Left renal pelvis (tissue), 4 donors: ENCODE data around the gene FOXO1. TPM values are rescaled to one million over a fixed set of nuclear protein-coding genes. Genes with fewer than 3 reads are reported as not detected.

ENCODE experiments used
- DNase-seq, 4 donors: peaks; one replicate each; pipeline ENCODE4 v3.0.0-alpha.2; 2013; ENCODE audit warnings: low read depth in 4 of 4, low spot score in 3 of 4
- polyA plus RNA-seq, 4 donors: library from polyadenylated mRNA; unstranded; fragments of 120-200 nt; gene quantifications; one replicate each; pipeline ENCODE4 v1.2.1, GENCODE V29; 2013; ENCODE audit not compliant: insufficient read length in 4 of 4

FOXO1 gene
- polyA plus RNA-seq, 4 donors = 11.7 to 21.0 (median 16.3) TPM

GRCh38 chr13:40552895-40553294 is 113.5 kb downstream of the FOXO1 start:
- no peak for DNase-seq

DNA sequence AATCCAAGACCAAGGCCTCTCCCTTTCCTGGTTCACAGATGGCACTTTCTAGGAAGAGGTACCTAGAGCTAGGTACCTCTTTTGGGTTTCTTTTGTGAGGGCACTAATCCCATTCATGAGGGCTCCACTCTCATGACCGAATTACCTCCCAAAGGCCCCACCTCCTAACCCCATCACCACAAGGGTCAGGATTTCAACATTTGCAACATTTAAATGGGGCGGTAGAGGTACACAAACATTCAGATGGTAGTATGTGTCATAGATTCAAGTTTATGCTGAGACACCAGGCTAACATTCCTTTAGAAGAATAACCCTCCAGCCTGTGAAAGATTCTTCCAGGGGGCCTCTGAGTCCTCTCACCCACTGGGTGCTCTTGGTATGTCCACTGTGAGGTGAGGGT is 116.3 kb downstream of the FOXO1 start:
- DNase-seq = no peak

- no peak for DNase-seq
Measured at GRCh38 chr13:40549500-40550094, 116.8 kb downstream of the FOXO1 start.

DNA sequence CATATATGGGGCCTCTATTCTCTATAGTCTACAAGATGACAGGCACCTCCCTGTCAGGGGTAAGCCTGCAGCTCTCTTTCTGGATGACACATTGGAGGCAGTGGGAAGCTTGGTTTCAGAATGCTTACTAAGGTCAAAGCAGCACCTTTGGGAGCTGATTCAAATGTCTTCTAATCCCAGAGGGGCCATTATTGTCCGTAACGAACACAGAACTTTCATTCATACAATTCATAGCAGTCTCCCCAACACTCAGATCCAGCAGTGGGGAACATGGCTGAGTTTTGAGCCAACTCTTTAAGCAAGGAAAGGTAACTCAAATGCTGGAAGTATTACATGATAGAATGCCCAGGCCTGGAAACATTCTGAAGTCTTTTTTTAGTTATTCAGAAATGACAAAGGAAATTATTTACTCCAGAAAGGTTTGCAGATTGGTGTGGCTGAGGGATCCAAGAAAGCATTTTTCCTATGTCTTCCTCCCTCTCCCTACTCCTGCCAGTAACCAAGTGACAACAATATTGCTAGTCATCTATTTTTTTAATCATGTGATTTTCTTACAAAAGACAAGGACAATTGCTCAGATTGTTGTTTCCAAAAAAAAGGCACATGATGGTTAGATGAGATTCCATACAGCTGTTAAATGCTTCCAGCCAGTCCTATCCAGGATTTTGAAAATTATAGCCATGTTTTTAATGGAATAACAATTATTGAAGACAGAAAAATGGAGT is 118.7 kb downstream of the FOXO1 start:
- no peak for DNase-seq

DNA sequence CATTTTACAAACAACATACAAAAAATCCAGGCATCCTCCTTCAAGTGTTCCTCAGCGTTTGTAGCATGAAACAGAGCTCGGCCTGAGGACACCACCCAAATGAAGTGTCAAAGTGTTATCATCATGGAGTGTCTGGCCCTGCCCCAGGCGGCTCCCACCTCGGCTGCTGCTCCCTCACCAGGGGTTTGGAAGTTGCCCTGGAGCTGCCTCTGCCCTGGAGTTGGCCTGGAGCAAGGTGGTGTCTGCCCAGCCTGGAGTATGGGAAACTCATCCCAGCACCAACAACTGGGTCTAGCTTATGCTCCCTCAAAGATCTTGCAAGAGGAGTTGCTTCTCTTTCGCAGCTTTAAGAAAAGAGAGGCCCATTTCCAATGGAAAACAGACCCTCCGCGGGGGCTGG is 120.4 kb downstream of the FOXO1 start:
- DNase-seq = no peak

GRCh38 chr13:40540328-40541044 is 126.0 kb downstream of the FOXO1 start:
- no peak for DNase-seq

DNA sequence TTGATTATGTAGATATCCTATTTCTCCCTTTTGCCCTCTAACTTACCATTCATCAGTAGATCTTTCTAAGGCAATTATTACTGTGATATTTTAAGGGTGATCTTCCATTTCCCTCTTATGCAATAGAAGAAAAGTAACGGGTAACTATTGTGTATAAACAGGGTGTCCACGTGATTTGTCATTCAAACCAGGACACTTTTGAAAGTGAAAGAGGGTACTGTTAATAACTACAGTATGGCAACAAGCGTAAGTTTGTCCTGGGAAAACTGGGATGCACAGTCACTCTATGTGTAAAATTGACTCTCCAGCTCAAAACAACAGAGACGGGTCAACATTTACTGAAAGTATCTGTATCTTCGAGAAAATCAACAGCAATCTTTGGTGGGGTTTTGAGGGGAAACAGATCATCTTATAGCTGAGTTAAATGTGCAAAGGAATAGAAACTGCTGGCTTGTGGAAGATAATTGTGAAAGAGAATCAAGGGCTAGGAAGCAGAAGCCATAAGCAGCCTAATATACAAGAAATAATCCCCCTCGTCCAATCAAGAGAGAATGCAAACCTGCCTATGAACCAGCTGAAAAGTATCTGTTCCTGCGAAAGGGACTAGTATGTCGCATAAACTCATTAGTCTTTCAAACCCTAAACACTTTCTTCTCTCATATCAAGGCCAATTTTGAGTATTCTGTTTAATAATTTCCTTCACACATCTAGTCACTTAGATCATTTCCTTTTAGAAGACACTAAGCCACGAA is 126.7 kb downstream of the FOXO1 start:
- DNase-seq = no peak

DNA sequence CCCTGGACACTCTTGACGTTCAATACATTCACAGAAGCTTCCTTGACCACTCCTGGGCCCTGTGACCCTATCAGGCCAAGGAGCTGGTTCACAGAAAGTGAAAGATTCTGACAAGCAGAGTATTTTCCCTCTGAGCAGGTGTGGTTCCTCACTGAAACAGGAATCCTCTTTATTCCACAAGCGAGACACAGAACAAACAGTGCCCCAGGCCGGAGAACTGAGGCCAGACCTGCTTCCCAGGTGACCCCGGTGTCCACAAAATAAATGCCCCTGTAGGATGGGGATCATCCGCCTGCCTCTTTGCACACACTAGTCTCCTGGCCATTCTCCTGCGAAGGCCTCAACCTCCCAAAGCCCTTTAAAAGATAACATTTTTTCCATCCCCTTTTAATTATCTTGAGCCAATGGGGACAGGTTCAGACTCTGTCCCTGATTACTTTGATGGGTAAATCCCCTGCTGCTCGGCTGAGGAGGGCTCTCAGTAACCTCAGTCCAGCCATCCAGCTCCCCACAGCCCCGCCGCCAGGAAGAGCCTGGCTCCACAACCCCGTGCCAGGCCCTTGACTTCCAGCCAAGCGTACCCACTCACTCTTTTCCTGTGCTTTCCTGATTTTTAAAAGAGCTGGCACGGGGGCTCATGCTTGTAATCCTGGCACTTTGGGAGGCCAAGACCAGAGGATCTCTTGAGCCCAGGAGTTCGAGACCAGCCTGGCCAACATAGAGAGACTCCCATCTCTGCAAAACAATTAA is 129.1 kb downstream of the FOXO1 start:
- DNase-seq = no peak

GRCh38 chr13:40536443-40537113 is 129.9 kb downstream of the FOXO1 start:
- no peak for DNase-seq

DNA sequence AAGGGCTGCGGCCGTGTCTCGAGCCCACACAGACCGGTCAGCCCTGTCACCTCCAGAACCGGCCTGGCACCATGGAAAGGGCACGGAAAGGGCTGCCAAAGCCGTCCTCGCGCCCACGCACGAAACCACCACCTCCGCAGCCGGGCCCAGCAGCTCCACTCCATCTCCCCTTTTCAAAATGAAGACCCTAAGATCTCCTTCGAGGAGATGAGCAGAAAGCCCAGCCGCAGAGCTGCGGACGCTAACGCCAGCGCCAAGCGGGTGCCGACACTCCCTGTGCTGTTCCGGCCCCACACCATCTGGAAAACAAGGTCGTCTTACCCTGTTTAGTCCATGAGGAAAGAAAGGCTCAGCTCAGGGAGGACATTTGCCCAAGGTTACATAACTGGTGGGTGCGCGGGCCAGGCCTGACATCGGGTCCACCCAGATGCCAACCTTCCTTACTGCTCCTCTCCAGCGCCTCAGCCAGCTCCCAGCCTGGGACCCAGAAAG is 131.1 kb downstream of the FOXO1 start:
- no peak for DNase-seq

- DNase-seq = no peak
Measured at GRCh38 chr13:40534456-40534855, 132.0 kb downstream of the FOXO1 start.

DNA sequence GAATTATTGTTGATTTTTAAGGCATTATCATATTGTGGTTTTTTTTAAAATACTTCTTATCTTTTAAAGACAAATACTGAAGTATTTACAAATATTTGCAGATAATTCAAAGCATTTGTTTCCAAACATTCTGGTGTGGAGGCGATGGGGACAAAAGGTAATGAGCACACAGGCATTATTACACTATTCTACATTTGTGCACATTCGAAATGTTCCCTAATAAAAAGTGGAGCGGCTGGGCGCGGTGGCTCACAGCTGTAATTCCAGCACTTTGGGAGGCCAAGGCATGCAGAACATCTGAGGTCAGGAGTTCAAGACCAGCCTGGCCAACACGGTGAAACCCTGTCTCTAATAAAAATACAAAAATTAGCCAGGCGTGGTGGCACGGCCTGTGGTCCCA is 133.4 kb downstream of the FOXO1 start:
- DNase-seq = no peak

DNA sequence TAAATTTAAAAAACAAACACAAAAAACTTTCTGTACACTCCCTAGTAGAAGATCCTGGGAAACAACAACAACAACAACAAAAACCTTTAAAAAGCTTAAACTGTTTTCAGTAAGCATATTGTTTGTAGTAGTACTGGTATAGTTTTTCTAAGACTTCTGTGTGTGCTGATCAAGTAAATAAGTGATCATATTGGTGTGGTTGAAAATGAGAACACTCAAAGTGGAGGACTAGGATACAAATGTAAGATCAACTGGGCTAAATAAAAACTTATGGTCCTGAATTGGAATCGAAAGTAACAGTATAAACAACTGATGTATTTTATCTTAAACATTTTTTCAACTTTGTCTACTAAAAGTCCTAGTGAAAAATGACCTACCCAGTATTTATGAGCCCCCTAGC is 135.5 kb downstream of the FOXO1 start:
- DNase-seq = no peak

GRCh38 chr13:40528881-40529280 is 137.6 kb downstream of the FOXO1 start:
- DNase-seq = no peak

DNA sequence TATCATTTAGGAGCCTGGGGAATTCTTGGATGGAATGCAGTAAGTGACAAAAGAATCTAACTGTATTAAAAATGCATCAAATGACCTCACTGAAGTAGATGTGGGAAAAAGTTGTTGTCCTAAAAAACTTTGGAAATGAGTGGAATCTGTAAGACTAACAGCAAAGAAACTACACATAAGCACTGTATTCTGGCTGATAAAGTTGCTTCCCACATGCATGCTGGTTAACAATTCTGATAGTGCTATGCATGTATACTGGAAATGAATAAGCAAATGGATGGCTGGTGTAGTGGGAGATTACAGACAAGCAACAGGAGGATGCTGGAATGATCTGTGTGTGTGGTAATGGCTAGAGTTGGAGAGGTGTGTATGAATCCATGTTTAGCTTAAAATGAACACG is 138.5 kb downstream of the FOXO1 start:
- no peak for DNase-seq

GRCh38 chr13:40522282-40522681 is 144.2 kb downstream of the FOXO1 start:
- DNase-seq = no peak

GRCh38 chr13:40520916-40521315 is 145.5 kb downstream of the FOXO1 start:
- DNase-seq = no peak

DNA sequence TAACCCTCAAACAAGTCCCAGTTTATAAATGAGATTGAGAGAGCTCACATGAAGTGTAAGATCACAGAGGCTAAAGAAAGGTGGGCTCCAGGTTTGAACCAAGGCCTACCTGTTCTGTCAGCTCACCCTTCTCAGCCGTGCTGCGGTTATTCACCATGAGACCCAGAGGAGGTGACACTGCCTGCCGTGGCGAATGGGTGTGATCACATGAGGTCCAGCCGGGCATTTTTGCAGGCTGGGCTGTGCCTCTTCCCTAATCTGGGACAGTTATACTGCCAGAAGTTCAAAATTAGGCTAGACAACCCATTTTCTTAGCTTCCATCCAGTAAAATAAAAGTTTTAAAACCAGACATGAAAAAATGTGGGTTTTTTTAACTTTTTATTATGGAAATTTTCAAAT is 146.8 kb downstream of the FOXO1 start:
- DNase-seq = no peak

- no peak for DNase-seq
Measured at GRCh38 chr13:40518481-40518882, 148.0 kb downstream of the FOXO1 start.
